HL-60 (cell line): ENCODE results near the gene PIR.

Experiments
- GABPA ChIP-seq: IDR thresholded peaks from 2 replicates; pipeline ENCODE4 v1.6.1; 2012; ENCODE audit warnings: low read depth
- POLR2AphosphoS5 ChIP-seq: IDR thresholded peaks from 2 replicates; pipeline ENCODE4 v1.6.1; 2012; ENCODE audit warnings: low read depth
- SPI1 ChIP-seq: IDR thresholded peaks from 2 replicates; pipeline ENCODE4 v1.6.1; 2012; ENCODE audit warnings: low read depth, mild to moderate bottlenecking, borderline replicate concordance
- TF ChIP-seq, protein P1 (sequence below): IDR thresholded peaks from one replicate; pipeline ENCODE4 v1.5.1; 2011; ENCODE audit warnings: low read length, control low read depth, inconsistent platforms; ENCODE audit not compliant: insufficient read depth
- TF ChIP-seq, protein P2 (sequence below): IDR thresholded peaks from 2 replicates; pipeline ENCODE4 v1.6.1; 2012; ENCODE audit warnings: low read depth; ENCODE audit not compliant: insufficient replicate concordance

DNA sequence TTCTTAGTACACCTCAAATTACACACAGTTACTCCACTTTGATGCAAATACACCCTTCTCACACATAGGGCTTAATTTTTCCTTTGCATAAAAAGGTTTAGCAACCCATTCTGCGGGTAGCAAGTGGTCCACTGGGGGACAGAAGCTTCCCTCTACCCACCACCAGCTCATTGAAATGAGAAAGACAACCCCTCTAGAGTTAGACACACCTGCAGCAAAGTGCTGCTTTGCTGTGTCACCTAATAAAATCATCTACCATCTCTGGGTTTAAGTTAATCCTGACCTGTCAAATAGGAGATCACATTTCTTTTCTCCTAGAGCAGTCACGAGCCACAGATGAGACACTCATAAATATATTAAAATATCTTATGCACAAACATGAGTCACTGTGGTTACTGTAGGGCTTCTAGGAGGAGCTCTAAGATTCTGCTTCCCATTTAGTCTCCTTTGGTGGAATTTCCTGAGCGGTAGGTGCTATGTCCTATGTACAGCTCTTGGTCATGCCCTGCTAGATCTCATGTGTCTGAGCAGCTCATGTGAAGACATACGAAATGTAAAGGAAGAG is 19.4 kb upstream of the PIR start:
- TF ChIP-seq, protein P1, sequence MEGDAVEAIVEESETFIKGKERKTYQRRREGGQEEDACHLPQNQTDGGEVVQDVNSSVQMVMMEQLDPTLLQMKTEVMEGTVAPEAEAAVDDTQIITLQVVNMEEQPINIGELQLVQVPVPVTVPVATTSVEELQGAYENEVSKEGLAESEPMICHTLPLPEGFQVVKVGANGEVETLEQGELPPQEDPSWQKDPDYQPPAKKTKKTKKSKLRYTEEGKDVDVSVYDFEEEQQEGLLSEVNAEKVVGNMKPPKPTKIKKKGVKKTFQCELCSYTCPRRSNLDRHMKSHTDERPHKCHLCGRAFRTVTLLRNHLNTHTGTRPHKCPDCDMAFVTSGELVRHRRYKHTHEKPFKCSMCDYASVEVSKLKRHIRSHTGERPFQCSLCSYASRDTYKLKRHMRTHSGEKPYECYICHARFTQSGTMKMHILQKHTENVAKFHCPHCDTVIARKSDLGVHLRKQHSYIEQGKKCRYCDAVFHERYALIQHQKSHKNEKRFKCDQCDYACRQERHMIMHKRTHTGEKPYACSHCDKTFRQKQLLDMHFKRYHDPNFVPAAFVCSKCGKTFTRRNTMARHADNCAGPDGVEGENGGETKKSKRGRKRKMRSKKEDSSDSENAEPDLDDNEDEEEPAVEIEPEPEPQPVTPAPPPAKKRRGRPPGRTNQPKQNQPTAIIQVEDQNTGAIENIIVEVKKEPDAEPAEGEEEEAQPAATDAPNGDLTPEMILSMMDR, result no peak
- TF ChIP-seq POLR2AphosphoS5 (no peak), SPI1 (no peak), GABPA (no peak)
- TF ChIP-seq, protein P2, sequence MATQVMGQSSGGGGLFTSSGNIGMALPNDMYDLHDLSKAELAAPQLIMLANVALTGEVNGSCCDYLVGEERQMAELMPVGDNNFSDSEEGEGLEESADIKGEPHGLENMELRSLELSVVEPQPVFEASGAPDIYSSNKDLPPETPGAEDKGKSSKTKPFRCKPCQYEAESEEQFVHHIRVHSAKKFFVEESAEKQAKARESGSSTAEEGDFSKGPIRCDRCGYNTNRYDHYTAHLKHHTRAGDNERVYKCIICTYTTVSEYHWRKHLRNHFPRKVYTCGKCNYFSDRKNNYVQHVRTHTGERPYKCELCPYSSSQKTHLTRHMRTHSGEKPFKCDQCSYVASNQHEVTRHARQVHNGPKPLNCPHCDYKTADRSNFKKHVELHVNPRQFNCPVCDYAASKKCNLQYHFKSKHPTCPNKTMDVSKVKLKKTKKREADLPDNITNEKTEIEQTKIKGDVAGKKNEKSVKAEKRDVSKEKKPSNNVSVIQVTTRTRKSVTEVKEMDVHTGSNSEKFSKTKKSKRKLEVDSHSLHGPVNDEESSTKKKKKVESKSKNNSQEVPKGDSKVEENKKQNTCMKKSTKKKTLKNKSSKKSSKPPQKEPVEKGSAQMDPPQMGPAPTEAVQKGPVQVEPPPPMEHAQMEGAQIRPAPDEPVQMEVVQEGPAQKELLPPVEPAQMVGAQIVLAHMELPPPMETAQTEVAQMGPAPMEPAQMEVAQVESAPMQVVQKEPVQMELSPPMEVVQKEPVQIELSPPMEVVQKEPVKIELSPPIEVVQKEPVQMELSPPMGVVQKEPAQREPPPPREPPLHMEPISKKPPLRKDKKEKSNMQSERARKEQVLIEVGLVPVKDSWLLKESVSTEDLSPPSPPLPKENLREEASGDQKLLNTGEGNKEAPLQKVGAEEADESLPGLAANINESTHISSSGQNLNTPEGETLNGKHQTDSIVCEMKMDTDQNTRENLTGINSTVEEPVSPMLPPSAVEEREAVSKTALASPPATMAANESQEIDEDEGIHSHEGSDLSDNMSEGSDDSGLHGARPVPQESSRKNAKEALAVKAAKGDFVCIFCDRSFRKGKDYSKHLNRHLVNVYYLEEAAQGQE, result no peak
